ENCODE results near the gene ZNF324B.

ZNF324B gene

DNA sequence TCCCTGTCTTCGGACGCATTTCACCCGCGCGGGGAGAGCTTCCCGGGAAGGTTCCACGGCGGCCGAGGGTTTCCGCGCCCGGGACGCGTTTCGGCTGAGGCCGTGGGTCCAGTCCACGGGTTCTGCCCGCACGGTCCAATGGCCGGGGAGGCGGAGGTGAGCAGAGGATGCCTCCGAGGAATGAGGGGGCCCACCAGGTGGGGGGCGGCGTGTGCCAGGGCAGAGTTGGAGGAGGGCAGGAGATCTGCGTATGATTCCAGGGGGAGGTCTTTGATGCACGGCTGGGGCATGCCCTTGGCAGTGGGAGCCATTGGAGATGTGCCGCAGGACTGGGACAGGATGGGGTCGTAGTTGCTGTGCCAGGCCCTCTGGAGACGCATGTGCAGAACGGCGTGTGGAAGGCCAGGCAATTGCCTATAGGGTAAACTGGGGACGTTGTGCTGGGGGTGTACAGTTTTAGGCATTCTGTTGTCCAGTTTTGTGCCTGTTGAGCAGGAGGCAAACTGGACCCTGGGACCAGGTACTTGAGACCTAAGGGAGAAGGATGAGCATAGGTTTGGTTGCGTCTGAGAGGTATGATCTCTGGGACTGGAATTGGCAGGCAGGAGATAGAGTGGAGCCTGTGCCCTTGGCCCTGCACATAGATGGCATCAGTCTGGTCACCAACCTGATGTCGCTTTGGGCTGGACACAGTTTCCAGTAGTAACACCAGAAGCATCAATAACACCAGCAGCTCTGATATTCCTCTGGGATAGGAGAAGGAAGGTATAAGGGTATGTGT is 42.2 kb upstream of the ZNF324B start:
- peak overlapping the region in 1 of 2 experiments; percentile 98 for H3K23ac ChIP-seq (ENCODE audit: low read length in 2 of 2)
- peak overlapping the region; percentile 68 for H4K91ac ChIP-seq (ENCODE audit: low read length)
- H3K36me3 ChIP-seq (ENCODE audit: control insufficient read depth in 1 of 2, insufficient read depth in 2 of 2, low read depth in 1 of 2, low read length in 2 of 2), result peaks cover 0 to 3% of the 10 kb centered on the region in 2 experiments
- peak overlapping the region; percentile 91 for H3K4me2 ChIP-seq (ENCODE audit: low read length, poor library complexity, severe bottlenecking)
- H3K9me3 ChIP-seq (ENCODE audit: control insufficient read depth, low read length), result no peaks in the 10 kb centered on the region
- H2BK15ac ChIP-seq (ENCODE audit: low read depth, poor library complexity, severe bottlenecking), result peak overlapping the region; percentile 57
- no peak overlapping the region for H3K27ac ChIP-seq (ENCODE audit: low read length, poor library complexity, severe bottlenecking)
- H3K4ac ChIP-seq (ENCODE audit: low read depth in 1 of 2, low read length in 2 of 2), result peak overlapping the region; percentile 66 to 89
- no peaks in the 10 kb centered on the region for H3K27me3 ChIP-seq (ENCODE audit: control insufficient read depth in 1 of 2, insufficient read depth in 1 of 2, low read length in 2 of 2)
- H3K4me3 ChIP-seq (ENCODE audit: insufficient read depth in 1 of 2, low read depth in 1 of 2, low read length in 2 of 2), result peak overlapping the region; percentile 98 to 99
- H3K18ac ChIP-seq (ENCODE audit: low read depth in 1 of 2, low read length in 2 of 2), result peak overlapping the region; percentile 88 to 97
- DNase-seq, result peak; percentile 49
- H3K79me1 ChIP-seq (replicated peaks; ENCODE audit: low read length, poor library complexity, severe bottlenecking), result peaks cover 30% of the 10 kb centered on the region
- peak overlapping the region; percentile 98 for H2AFZ ChIP-seq (ENCODE audit: low read depth, low read length)
- peaks cover 21% of the 10 kb centered on the region for H3K4me1 ChIP-seq (ENCODE audit: control insufficient read depth, insufficient read depth, low read depth, low read length)
- no peak overlapping the region for H2BK120ac ChIP-seq (ENCODE audit: low read depth, low read length)
- H2BK12ac ChIP-seq (ENCODE audit: low read length in 2 of 2), result no peak overlapping the region
- peak overlapping the region in 1 of 2 experiments; percentile 98 for H3K14ac ChIP-seq (ENCODE audit: low read length in 2 of 2)
- peak overlapping the region; percentile 98 for H3K9ac ChIP-seq (ENCODE audit: low read length)
- WGBS, result 3% methylated on average over 33 of the region's 34 CpGs
- no peak overlapping the region for H2AK5ac ChIP-seq (ENCODE audit: low read length, severe bottlenecking)
- no peak overlapping the region for H2BK5ac ChIP-seq (ENCODE audit: low read depth, low read length, poor library complexity, severe bottlenecking)
- H4K8ac ChIP-seq (ENCODE audit: low read length), result peak overlapping the region; percentile 95

DNA sequence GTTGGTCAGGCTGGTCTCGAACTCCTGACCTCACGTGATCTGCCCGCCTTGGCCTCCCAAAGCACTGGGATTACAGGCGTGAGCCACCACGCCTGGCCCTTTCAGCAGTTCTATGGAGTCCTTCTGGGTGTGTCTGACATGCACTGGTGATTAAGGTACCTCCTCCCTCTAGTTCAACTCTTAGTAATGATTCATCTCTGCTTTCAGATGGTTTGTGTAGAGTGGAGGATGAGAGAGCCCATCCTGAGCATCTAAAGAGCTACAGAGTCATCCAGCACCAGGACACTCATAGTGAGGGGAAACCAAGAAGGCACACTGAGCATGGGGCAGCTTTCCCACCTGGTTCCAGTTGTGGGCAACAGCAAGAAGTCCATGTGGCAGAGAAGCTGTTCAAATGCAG is 34.8 kb upstream of the ZNF324B start:
- no peak overlapping the region for H2AK5ac ChIP-seq (ENCODE audit: low read length, severe bottlenecking)
- WGBS, result 97% methylated on average over 5 of the region's 5 CpGs
- no peak overlapping the region for H3K4ac ChIP-seq (ENCODE audit: low read depth in 1 of 2, low read length in 2 of 2)

GRCh38 chr19:58417071-58417470 is 34.4 kb upstream of the ZNF324B start:
- Histone ChIP-seq H2BK5ac (ENCODE audit: low read depth, low read length, poor library complexity, severe bottlenecking) (no peak overlapping the region), H3K79me1 (replicated peaks; ENCODE audit: low read length, poor library complexity, severe bottlenecking) (peaks cover 21% of the 10 kb centered on the region), H3K23ac (ENCODE audit: low read length in 2 of 2) (no peak overlapping the region), H2AFZ (ENCODE audit: low read depth, low read length) (no peak overlapping the region), H3K4me1 (ENCODE audit: control insufficient read depth, insufficient read depth, low read depth, low read length) (no peaks in the 10 kb centered on the region), H2AK5ac (ENCODE audit: low read length, severe bottlenecking) (no peak overlapping the region), H2BK12ac (ENCODE audit: low read length in 2 of 2) (no peak overlapping the region), H3K27ac (ENCODE audit: low read length, poor library complexity, severe bottlenecking) (no peak overlapping the region), H3K4ac (ENCODE audit: low read depth in 1 of 2, low read length in 2 of 2) (no peak overlapping the region), H3K4me2 (ENCODE audit: low read length, poor library complexity, severe bottlenecking) (no peak overlapping the region), H3K27me3 (ENCODE audit: control insufficient read depth in 1 of 2, insufficient read depth in 1 of 2, low read length in 2 of 2) (no peaks in the 10 kb centered on the region), H3K4me3 (ENCODE audit: insufficient read depth in 1 of 2, low read depth in 1 of 2, low read length in 2 of 2) (no peak overlapping the region), H2BK15ac (ENCODE audit: low read depth, poor library complexity, severe bottlenecking) (no peak overlapping the region), H4K8ac (ENCODE audit: low read length) (no peak overlapping the region), H4K91ac (ENCODE audit: low read length) (no peak overlapping the region), H3K36me3 (ENCODE audit: control insufficient read depth in 1 of 2, insufficient read depth in 2 of 2, low read depth in 1 of 2, low read length in 2 of 2) (peaks cover 49 to 57% of the 10 kb centered on the region in 2 experiments), H3K14ac (ENCODE audit: low read length in 2 of 2) (no peak overlapping the region), H3K9ac (ENCODE audit: low read length) (no peak overlapping the region), H3K18ac (ENCODE audit: low read depth in 1 of 2, low read length in 2 of 2) (no peak overlapping the region), H2BK120ac (ENCODE audit: low read depth, low read length) (no peak overlapping the region), H3K9me3 (ENCODE audit: control insufficient read depth, low read length) (peaks cover 23% of the 10 kb centered on the region)
- DNase-seq, result no peak
- WGBS, result 97% methylated on average over 5 of the region's 7 CpGs

More for the DNA sequence above, 34.8 kb upstream of the ZNF324B start:
- Histone ChIP-seq H3K4me2 (ENCODE audit: low read length, poor library complexity, severe bottlenecking) (no peak overlapping the region), H3K36me3 (ENCODE audit: control insufficient read depth in 1 of 2, insufficient read depth in 2 of 2, low read depth in 1 of 2, low read length in 2 of 2) (peaks cover 49 to 53% of the 10 kb centered on the region in 2 experiments), H3K79me1 (replicated peaks; ENCODE audit: low read length, poor library complexity, severe bottlenecking) (peaks cover 21% of the 10 kb centered on the region), H3K27ac (ENCODE audit: low read length, poor library complexity, severe bottlenecking) (no peak overlapping the region), H2BK12ac (ENCODE audit: low read length in 2 of 2) (no peak overlapping the region), H2BK120ac (ENCODE audit: low read depth, low read length) (no peak overlapping the region), H3K9me3 (ENCODE audit: control insufficient read depth, low read length) (peaks cover 23% of the 10 kb centered on the region), H2BK5ac (ENCODE audit: low read depth, low read length, poor library complexity, severe bottlenecking) (no peak overlapping the region), H2AFZ (ENCODE audit: low read depth, low read length) (no peak overlapping the region), H4K8ac (ENCODE audit: low read length) (no peak overlapping the region), H3K4me1 (ENCODE audit: control insufficient read depth, insufficient read depth, low read depth, low read length) (no peaks in the 10 kb centered on the region), H3K14ac (ENCODE audit: low read length in 2 of 2) (no peak overlapping the region), H3K18ac (ENCODE audit: low read depth in 1 of 2, low read length in 2 of 2) (no peak overlapping the region), H3K27me3 (ENCODE audit: control insufficient read depth in 1 of 2, insufficient read depth in 1 of 2, low read length in 2 of 2) (no peaks in the 10 kb centered on the region), H3K23ac (ENCODE audit: low read length in 2 of 2) (no peak overlapping the region), H3K9ac (ENCODE audit: low read length) (no peak overlapping the region), H2BK15ac (ENCODE audit: low read depth, poor library complexity, severe bottlenecking) (no peak overlapping the region), H3K4me3 (ENCODE audit: insufficient read depth in 1 of 2, low read depth in 1 of 2, low read length in 2 of 2) (no peak overlapping the region), H4K91ac (ENCODE audit: low read length) (no peak overlapping the region)
- no peak for DNase-seq

DNA sequence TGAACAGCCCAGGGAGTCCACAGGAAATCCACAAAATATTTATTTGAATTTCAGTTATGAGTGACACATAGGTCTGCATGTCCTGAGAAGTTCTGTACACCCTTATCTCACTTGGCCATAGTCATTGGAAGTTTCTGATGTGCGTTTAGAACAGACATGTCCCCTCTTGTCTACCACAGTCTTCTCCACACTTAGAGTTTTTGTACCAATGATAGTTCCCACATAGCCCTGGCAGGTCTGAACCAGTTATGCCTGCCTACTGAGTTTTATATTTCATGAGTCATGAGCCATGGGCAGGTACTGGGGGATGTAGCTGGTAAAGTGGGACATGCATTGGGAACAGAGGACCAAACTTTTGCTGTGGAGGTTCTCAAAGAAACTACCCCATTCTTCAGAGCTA is 22.8 kb upstream of the ZNF324B start:
- Histone ChIP-seq H3K18ac (ENCODE audit: low read depth in 1 of 2, low read length in 2 of 2) (no peak overlapping the region), H3K36me3 (ENCODE audit: control insufficient read depth in 1 of 2, insufficient read depth in 2 of 2, low read depth in 1 of 2, low read length in 2 of 2) (peaks cover 28 to 50% of the 10 kb centered on the region in 2 experiments), H3K27ac (ENCODE audit: low read length, poor library complexity, severe bottlenecking) (no peak overlapping the region), H2AK5ac (ENCODE audit: low read length, severe bottlenecking) (no peak overlapping the region), H3K4me1 (ENCODE audit: control insufficient read depth, insufficient read depth, low read depth, low read length) (no peaks in the 10 kb centered on the region), H2AFZ (ENCODE audit: low read depth, low read length) (no peak overlapping the region), H2BK12ac (ENCODE audit: low read length in 2 of 2) (no peak overlapping the region), H3K4me3 (ENCODE audit: insufficient read depth in 1 of 2, low read depth in 1 of 2, low read length in 2 of 2) (no peak overlapping the region), H3K9me3 (ENCODE audit: control insufficient read depth, low read length) (peaks cover 71% of the 10 kb centered on the region), H2BK15ac (ENCODE audit: low read depth, poor library complexity, severe bottlenecking) (no peak overlapping the region), H3K27me3 (ENCODE audit: control insufficient read depth in 1 of 2, insufficient read depth in 1 of 2, low read length in 2 of 2) (no peaks in the 10 kb centered on the region), H3K4ac (ENCODE audit: low read depth in 1 of 2, low read length in 2 of 2) (no peak overlapping the region), H3K9ac (ENCODE audit: low read length) (no peak overlapping the region), H3K23ac (ENCODE audit: low read length in 2 of 2) (no peak overlapping the region), H2BK5ac (ENCODE audit: low read depth, low read length, poor library complexity, severe bottlenecking) (no peak overlapping the region), H2BK120ac (ENCODE audit: low read depth, low read length) (no peak overlapping the region), H4K8ac (ENCODE audit: low read length) (no peak overlapping the region), H3K4me2 (ENCODE audit: low read length, poor library complexity, severe bottlenecking) (no peak overlapping the region), H3K79me1 (replicated peaks; ENCODE audit: low read length, poor library complexity, severe bottlenecking) (no peaks in the 10 kb centered on the region), H3K14ac (ENCODE audit: low read length in 2 of 2) (no peak overlapping the region), H4K91ac (ENCODE audit: low read length) (no peak overlapping the region)
- WGBS, result 100% methylated on average over 1 of the region's 1 CpG
- DNase-seq, result no peak
